ENCODE measurements around the gene CCNE1.
A peak's percentile ranks its signal among the peaks of the same experiment; 100 is the strongest.
"Not testable (repeated sequence)": the region's sequence is repeated elsewhere in the genome, so short reads cannot be mapped to it uniquely, and the experiment has no call there.

CCNE1 gene

GRCh38 chr19:29789007-29789406 lies 22.8 kb upstream of the CCNE1 start:
- DNase-seq, result no peak

DNA sequence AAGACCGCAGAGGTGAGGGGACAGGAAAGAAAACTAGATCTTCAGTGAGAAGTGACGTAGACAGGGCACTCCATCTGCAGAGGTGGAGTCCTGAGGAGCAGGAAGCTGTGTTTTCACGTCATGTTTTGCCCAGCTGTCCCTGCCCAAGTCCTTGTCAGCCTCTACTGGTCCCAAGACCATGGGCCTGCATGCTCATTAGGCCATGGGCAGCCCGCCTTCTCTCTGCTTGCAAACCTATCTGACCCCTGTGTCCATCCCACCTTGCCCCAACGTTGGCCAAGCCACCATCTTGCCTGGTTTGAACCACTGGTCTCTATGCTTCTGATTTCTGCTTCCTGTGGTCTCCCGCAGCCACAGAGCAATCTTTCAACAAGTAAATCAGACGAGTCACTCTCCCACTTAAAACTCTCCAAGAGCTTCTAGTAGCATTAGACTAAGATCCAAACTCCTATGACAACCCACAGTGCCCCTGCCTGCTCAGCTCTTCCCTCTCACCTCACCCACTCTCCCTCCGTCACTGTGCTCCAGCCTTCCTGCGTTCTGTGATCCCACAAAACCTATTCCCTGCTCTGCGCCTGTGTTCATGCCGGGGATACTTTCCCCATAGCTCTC lies 18.6 kb upstream of the CCNE1 start:
- DNase-seq, result no peak

- DNase-seq, result not testable (repeated sequence)
These were observed 17.3 kb upstream of the CCNE1 start for GRCh38 chr19:29794490-29794889.

DNA sequence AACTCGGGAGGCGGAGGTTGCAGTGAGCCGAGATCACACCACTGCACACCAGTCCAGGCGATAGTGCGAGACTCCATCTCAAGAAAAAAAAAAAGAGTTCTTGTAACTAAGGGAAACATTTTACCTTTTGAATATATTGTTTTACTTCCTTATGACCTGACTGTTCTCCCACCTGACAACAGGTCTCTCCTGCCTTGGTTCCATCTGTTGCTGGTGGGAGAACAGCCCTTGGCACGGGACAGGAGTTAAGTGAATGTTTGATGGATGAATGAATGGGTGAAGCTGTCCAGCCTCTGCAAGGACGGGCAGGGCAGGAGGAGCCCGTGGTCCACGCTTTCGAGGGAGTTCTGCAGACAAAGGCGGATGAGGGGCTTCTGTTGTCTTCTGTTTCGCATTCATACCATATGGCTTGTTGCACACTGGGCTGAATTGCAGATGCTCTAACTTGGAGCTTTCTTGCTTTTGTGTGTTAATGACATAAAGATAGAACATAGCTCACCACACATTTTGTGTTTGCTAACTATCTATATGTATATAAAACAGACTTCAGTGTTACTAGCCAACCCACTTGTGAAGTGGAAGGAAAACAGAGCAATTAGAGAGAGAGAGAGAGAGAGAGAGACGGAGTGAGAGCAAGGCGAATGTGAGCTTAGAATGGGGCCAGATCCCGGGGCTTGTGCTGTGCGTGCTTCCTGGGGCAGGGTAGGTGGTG lies 16.2 kb upstream of the CCNE1 start:
- DNase-seq, result no peak

GRCh38 chr19:29796173-29796573 lies 15.6 kb upstream of the CCNE1 start:
- DNase-seq, result no peak

DNA sequence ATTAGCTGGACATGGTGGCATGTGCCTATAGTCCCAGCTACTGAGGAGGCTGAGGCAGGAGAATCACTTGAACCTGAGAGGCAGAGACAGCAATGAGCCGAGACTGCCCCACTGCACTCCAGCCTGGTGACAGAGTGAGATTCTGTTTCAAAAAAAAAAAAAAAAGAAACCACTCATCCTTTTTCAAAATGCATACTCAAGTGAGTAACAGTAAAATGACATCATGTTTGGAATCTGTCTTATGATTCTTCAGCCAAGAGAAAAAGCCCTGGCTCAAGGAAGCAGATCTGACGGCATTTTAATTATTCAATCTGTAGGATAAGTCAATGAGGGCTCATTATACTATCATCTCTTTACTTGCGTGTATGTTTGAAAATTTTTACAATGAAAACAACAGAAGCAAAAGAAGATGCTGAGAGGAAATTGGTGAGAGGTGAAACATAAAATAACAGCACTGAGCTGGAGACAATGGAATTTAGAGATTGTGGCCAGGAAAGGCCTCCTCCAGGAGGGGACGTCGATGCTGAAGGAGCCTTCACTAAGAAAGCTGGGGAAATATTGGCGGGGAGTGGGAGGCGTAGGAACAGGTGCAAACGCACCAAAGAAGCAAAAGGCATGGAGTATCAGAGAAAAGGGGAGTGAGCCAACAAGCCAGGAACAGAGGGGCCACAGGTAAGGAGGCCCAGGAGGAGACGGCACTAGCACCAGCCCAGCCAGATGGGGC lies 12.9 kb upstream of the CCNE1 start:
- no peak for DNase-seq

DNA sequence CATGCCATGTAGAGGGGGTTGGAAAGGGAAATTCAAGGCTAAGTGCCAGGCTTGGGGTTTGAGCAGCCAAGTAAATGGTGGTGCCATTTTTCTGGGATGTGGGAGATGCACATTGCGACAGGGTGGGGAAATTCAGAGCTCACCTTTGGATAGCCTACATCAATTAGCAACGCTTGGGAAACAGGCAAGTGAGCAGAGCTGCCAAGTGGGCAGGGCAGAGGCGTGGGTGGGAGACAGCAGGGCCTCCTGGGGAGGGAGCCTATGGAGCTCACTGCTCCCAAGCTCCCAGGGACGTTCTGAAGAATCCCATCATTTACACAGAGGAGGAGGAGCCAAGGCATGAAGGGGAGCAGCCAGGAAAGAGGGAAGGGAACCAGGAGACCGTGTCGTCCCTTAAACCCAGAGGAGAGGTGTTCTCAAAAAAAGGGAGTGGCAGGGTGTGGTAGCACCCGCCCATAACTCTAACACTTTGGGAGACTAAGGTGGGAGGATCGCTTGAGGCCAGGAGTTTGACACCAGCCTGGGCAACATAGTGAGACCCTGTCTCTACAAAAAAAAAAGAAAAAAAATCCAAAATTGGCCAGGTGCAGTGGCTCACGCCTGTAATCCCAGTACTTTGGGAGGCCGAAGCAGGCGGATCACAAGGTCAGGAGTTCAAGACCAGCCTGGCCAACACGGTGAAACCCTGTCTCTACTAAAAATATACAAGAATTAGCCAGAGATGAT lies 11.5 kb upstream of the CCNE1 start:
- no peak for DNase-seq

DNA sequence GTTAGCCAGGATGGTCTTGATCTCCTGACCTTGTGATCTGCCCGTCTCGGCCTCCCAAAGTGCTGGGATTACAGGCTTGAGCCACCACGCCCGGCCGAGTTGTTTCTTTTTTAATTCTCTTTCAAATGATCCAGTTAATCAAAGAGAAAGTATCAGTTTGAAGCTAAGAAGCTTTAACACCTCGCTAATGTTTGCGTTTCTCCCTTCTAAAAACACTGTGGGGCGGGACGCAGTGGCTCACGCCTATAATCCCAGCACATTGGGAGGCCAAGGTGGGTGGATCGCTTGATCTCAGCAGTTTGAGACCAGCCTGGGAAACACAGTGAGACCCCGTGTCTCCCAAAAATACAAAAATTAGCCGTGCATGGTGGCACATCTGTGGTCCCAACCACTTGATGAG lies 7.8 kb upstream of the CCNE1 start:
- not testable (repeated sequence) for DNase-seq

- no peak for DNase-seq
These were observed 7.3 kb upstream of the CCNE1 start for GRCh38 chr19:29804493-29804892.

GRCh38 chr19:29805031-29805965 lies 6.5 kb upstream of the CCNE1 start:
- peak in 1 of 3 donors; percentile 10 for DNase-seq

DNA sequence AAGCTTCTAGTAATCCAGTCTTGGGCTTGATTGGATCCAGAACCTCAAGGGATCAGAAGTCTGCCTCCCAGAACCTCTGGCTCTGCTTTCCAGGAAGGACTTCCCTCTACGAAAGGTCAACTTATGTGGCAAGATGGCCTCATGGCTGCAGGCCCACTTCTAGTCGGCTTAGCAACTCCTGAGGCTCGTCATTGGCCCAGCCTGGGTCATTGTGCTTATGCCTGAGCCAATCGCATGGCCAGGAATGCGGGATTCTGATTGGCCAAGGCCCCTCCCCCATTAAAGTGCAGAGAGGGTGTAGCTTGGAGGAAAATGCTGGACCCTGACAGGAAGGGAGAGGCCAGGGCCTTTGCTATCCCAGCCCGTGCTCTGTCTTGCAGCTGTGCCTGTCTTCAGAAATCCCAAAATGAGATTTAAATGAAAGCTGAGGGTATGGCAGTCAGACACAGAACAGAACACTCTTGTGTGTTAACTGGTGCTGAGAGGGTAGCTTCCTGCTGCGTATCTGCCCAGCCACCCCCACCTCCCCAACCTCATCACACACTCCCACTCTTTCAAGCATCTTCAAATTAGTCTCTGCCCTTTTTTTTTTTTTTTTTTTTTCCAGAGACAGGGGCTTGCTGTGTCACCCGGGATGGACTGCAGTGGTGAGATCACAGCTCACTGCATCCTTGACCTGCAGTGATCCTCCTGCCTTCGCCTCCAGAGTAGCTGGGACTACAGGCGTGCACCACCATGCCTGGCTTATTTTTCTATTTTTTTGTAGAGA lies 5.5 kb upstream of the CCNE1 start:
- DNase-seq, result peak in 1 of 3 donors; percentile 12

DNA sequence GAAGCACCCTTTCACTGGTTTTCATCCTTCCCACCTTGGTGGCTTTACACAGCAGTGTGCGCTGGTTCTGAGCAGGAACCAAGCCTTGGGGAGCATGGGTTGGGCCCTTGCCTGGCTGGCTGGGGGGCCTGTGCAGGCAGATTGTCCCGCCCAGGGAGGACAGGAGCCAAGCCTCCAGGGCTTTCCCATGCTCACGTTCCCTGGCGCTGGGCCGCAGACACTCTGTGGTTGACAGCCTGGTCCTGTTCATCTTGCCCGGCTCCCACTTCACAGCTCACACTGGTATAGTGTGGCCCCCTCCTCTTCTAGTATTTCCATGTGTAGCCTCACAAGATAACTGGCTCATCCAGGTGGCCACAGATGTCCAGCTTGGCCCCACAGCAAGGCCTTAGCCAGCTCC lies 4.6 kb upstream of the CCNE1 start:
- DNase-seq, result no peak

GRCh38 chr19:29807870-29808405 lies 3.9 kb upstream of the CCNE1 start:
- no peak for DNase-seq

DNA sequence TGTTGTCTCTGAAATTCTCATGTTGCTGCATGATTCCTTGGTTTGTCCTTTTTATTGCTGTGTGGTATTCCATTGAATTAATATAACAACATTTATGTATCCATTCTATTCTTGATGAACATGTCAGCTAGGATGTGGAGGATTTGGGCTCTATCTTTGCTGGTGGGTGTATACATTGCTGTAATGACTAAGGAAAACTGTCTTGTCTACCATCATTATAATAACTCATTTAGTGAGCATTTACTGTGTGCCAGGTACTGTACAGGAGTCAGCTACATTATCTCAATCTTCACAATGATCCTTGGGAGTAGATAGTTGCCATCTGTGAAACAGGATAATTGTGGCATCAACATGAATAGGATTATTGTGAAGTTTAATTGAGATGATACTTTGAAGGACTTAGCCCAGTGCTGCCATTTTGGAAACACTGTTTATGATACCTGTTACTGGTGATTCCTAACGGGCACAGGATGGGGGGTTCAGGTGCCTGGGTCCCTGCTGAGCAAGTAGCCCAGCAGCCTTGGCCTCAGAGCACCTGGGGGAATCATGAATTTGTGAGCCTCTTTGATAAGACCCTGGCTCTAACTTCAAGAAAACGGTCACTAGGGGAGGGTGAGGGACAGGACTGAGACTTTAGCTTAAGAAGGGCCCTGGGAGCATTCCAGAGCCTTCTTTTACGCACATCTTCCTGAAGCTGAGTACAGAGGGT lies 1.8 kb upstream of the CCNE1 start:
- DNase-seq, result no peak

GRCh38 chr19:29810504-29810871 lies 1.3 kb upstream of the CCNE1 start:
- no peak for DNase-seq

DNA sequence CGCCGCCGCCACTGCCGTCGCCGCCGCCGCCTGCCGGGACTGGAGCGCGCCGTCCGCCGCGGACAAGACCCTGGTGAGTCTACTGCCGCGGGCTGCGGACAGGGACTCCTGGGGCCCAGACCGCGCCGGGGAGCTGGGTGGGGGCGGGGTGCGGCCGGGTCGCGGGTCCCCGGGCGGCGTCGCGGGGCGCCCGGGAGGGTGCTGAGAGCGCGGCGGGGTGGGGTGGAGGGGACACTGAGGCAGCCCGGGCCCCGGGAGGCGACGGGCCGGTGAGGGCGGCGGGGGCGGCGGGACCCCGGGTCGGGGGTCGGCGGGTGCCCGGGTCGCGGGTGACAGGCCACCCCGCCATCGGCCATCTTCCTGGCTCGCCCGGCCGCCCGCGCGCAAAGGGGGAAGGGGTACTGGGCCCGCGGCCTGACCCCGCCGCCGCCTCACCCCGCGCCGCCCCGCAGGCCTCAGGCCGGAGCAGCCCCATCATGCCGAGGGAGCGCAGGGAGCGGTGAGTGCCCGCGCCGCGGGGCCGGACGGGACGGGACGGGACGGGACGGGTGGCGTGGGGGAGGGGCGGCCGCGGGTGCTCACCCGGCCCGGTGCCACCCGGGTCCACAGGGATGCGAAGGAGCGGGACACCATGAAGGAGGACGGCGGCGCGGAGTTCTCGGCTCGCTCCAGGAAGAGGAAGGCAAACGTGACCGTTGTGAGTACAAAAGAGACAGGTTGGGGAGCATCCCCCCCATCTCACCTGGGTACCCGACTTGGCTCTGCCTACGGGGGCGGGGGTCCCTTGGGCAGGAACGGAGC lies 489 bp downstream of the CCNE1 start:
- DNase-seq, result peak in 2 of 3 donors; percentile 13 to 47

GRCh38 chr19:29812881-29813275 lies 1.1 kb downstream of the CCNE1 start:
- no peak for DNase-seq

- no peak for DNase-seq
These were observed 1.9 kb downstream of the CCNE1 start for GRCh38 chr19:29813642-29814041.

DNA sequence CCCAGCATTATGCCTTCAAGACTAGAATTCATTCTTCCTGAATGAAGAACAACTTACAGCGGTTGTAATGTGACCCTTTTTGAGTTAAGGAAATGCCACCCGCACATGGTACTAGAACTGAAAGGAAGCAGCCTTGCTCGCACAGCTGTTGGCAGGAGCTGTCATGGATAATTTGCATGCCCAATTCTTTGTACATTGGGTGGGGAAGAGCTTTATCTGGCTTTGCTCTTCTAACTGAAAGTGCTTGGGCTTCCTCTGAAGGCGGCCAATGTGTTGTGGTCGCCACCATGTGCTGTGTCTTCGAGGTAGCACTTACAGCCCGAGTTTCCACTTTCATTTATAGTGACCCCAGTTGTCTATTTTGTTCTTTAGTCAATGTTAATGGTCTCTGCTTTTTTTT lies 3.4 kb downstream of the CCNE1 start:
- no peak for DNase-seq

DNA sequence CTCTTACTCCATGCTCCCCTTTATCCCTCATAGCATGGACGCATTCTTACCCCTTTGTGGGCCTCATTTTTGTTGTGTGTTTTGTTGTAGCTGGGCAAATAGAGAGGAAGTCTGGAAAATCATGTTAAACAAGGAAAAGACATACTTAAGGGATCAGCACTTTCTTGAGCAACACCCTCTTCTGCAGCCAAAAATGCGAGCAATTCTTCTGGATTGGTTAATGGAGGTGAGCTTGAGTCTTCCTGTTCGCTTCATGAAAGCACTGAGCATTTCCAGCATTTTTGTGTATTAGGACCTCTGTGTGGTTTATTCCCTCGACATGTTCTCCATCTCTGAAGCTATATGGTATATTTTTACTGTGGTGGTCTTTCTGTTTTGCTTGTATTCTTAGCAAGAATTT lies 5.5 kb downstream of the CCNE1 start:
- no peak for DNase-seq

All from suppressor macrophage treated with lipopolysaccharide for 1 hour (primary cell).